COLO668 (cell line): ENCODE results near the gene OVCA2.

ENCODE experiments used
- DNase-seq: peaks from one replicate; lab custom pipeline; 2025; ENCODE audit not compliant: unreplicated experiment; lab: John Stamatoyannopoulos, UW

OVCA2 gene

GRCh38 chr17:2084036-2084765, 42.4 kb downstream of the OVCA2 start:
- DNase-seq, result no peak

GRCh38 chr17:2084766-2085647, 43.2 kb downstream of the OVCA2 start:
- no peak for DNase-seq

DNA sequence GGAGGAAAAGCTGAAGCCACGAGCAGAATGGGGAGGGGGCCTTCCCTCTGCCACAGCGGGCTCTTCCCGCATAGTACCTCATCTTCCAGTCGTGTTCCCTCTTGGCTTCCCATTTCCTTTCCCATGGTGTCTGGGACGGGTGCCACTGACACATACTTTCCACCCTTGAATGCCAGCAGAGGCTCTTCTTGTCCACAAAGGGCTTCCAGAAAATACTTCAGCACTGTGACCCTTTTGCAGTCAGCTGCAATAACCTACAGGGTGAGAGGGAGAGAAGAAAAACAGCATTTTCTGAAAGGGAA, 43.8 kb downstream of the OVCA2 start:
- DNase-seq, result no peak

GRCh38 chr17:2086306-2086705, 44.5 kb downstream of the OVCA2 start:
- no peak for DNase-seq

DNA sequence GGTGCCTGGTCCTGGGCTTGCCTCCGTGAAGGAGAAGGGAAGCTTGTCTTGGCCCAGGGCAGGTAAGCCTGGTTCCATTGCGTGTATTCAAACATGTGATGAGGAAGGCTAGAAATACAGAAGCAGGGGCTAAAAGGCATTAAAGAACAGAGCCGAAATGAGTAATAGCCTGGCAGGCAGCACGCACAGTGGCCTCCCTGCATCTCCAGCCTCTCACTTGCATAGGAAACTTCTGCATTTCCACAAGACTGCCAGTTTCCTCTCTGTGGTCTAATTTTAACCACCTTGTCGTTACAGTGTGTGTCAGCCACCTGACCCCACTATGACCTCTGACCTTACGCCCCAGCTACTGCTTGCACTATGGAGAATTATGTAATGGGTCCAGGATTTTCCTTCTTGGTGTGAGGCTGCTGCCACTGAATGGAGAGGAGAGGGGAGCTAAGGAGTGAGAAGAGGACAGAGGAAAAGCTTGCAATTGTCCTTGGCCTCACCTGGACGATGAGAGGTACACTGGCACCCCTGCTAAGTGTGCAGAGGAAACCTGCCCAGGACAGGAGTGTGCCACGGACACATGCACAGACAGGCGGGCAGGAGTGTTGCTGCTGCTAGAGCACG, 45.9 kb downstream of the OVCA2 start:
- no peak for DNase-seq

GRCh38 chr17:2089021-2089422, 47.2 kb downstream of the OVCA2 start:
- no peak for DNase-seq

DNA sequence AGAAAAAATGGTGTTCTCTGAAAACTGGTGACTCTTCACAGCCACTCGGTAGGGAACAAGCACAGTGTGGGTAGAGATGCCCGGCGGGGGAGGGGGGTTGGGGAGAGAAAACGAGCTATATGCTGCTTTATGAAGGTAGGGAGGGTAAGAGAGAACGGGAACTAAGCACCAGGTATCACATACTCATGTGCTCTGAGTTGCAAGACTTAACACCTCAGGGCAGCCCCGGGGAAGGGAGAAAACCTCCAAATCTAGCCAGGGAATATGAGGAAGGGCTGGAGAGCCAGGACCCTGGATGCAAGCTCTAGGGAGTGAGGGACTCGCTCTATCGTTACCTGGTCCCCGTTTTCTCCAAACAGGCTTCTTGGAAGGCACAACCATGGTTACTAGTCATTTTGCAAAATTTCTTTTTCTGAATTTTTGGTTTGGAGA, 48.4 kb downstream of the OVCA2 start:
- DNase-seq, result no peak

GRCh38 chr17:2090804-2091534, 49.1 kb downstream of the OVCA2 start:
- no peak for DNase-seq

DNA sequence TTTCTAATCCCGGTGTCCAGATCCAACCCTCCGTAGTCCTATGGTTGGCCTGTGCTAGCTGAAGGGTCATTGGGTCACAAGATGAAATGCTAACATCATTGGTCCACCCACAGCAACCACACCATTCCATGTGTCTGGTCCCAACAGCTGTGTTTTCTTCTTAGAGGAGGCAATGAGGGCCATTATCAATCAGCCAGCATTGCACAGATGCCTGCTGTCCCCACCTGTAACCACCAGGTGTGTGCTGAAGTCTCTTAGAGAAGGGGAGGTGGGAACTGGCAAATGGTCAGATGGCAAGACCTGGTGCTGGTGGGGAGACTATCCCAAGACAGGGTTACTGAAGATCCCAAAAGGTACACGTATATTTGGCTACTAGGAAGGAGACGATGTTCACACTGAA, 50.4 kb downstream of the OVCA2 start:
- no peak for DNase-seq
